K562 (cell line): ENCODE measurements around the gene RBPMS2. TPM values are rescaled to one million over a fixed set of nuclear protein-coding genes. Genes with fewer than 3 reads are reported as not detected.

Experiments used
- ATAC-seq: fragments of 200-7000 bp; cut with Tn5 transposase; 3 replicates; pipeline ENCODE4 v1.9.1; 2020; ENCODE audit warnings: moderate library complexity
- BruUV-seq: library from RNA; stranded (reverse); fragments of 400-500 nt; replicated peaks from 2 replicates; lab custom pipeline; 2021; lab: Mats Ljungman, UMichigan
- CTCF ChIA-PET: fragments of 300-600 bp; formaldehyde crosslinking; extraction: SDS; loops from one replicate; lab custom pipeline; 2021; ENCODE audit warnings: low intra/inter-chr PET ratio; lab: Yijun Ruan, JAX
- POLR2A ChIA-PET: fragments of 300-600, 350-650 bp; sonication (Branson Sonifier 250); formaldehyde crosslinking; extraction: SDS; loops from one replicate; lab custom pipeline; 2021; ENCODE audit warnings: antibody characterized with exemption, inconsistent platforms; lab: Yijun Ruan, JAX
- DNase-seq, 4 experiments: peaks; one replicate each; pipeline versions ENCODE4 v3.0.0 to v3.0.0-alpha.2; 2011 to 2018; ENCODE audit warnings: low spot score in 3 of 4, mixed read lengths in 3 of 4; ENCODE audit errors: extremely low read depth in 1 of 4
- FAIRE-seq: peaks from 2 replicates; lab custom pipeline; 2011; peaks lifted over from hg19 to GRCh38; lab: Jason Lieb, UNC
- H2AFZ ChIP-seq: 2 replicates; pipeline ENCODE4 v1.6.0; 2011; ENCODE audit warnings: low read depth, low read length, control low read depth, inconsistent platforms
- H3K27ac ChIP-seq: fragments of 200-600 bp; 3 replicates; pipeline ENCODE4 v1.8.0; 2011; ENCODE audit warnings: low read depth, mild to moderate bottlenecking, control low read depth, inconsistent platforms, low read length, moderate library complexity, mixed read lengths; ENCODE audit errors: extremely low read depth
- H3K27me3 ChIP-seq, 2 experiments: fragments of 300-600 bp in 1 of 2; 2 replicates in 1 of 2; 3 replicates in 1 of 2; pipeline versions ENCODE4 v1.6.0 to v1.8.0; 2011; ENCODE audit warnings: inconsistent platforms in 2 of 2, low read length in 2 of 2, mild to moderate bottlenecking in 1 of 2, mixed read lengths in 1 of 2, moderate library complexity in 1 of 2; ENCODE audit not compliant: control insufficient read depth in 2 of 2, insufficient read depth in 2 of 2
- H3K36me3 ChIP-seq: fragments of 300-600 bp; 3 replicates; pipeline ENCODE4 v1.8.0; 2011; ENCODE audit warnings: mild to moderate bottlenecking, low read length, inconsistent platforms; ENCODE audit not compliant: control insufficient read depth, insufficient read depth
- H3K4me1 ChIP-seq, 2 experiments: fragments of 200-600 bp in 1 of 2; replicated peaks in 1 of 2; 2 replicates in 1 of 2; 3 replicates in 1 of 2; pipeline versions ENCODE4 v1.5.1 to v1.8.0; 2011; ENCODE audit warnings: inconsistent platforms in 2 of 2, low read length in 2 of 2, mild to moderate bottlenecking in 1 of 2, mixed read lengths in 1 of 2, moderate library complexity in 1 of 2; ENCODE audit not compliant: control insufficient read depth in 2 of 2, insufficient read depth in 2 of 2
- H3K4me2 ChIP-seq: 2 replicates; pipeline ENCODE4 v1.6.1; 2011; ENCODE audit warnings: low read length, control low read depth, inconsistent platforms, mixed read lengths; ENCODE audit not compliant: insufficient read depth
- H3K4me3 ChIP-seq: fragments of 200-600 bp; sonication (generic), shearing (Covaris generic); 2 replicates; pipeline ENCODE4 v1.5.1; 2016; ENCODE audit warnings: control low read depth, inconsistent platforms
- H3K79me2 ChIP-seq: fragments of 200-600 bp; 3 replicates; pipeline ENCODE4 v1.8.0; 2011; ENCODE audit warnings: low read length, inconsistent platforms; ENCODE audit not compliant: control insufficient read depth, insufficient read depth
- H3K9ac ChIP-seq, 2 experiments: 2 replicates each; pipeline versions ENCODE4 v1.6.0 to v1.6.1; 2011; ENCODE audit warnings: low read depth in 2 of 2, low read length in 2 of 2, control low read depth in 1 of 2, inconsistent platforms in 1 of 2, mild to moderate bottlenecking in 1 of 2, mixed read lengths in 1 of 2; ENCODE audit not compliant: insufficient read depth in 1 of 2
- H3K9me1 ChIP-seq: one replicate; pipeline ENCODE4 v1.6.0; 2011; ENCODE audit warnings: inconsistent platforms, mild to moderate bottlenecking, low read length, moderate library complexity; ENCODE audit not compliant: control insufficient read depth, insufficient read depth
- H3K9me3 ChIP-seq: replicated peaks from 2 replicates; pipeline ENCODE4 v1.5.1; 2011; ENCODE audit warnings: low read depth, low read length, inconsistent platforms; ENCODE audit not compliant: control insufficient read depth, insufficient read depth
- H4K20me1 ChIP-seq: replicated peaks from 2 replicates; pipeline ENCODE4 v1.6.1; 2011; ENCODE audit warnings: low read length, inconsistent platforms, mixed read lengths; ENCODE audit not compliant: control insufficient read depth, insufficient read depth
- CBX5 ChIP-seq: IDR thresholded peaks from 2 replicates; pipeline ENCODE4 v1.6.1; 2014; ENCODE audit warnings: low read depth, borderline replicate concordance
- CCNT2 ChIP-seq: IDR thresholded peaks from 2 replicates; pipeline ENCODE4 v1.6.1; 2011; ENCODE audit warnings: borderline replicate concordance, low read depth, mild to moderate bottlenecking, moderate library complexity, mixed read lengths, low read length; ENCODE audit not compliant: insufficient read length; ENCODE audit errors: extremely low read depth
- EHMT2 ChIP-seq: fragments of 450-650 bp; IDR thresholded peaks from 2 replicates; pipeline ENCODE4 v1.6.1; 2018; ENCODE audit warnings: antibody characterized with exemption
- FOS ChIP-seq: IDR thresholded peaks from 3 replicates; pipeline ENCODE4 v1.6.1; 2011; ENCODE audit not compliant: insufficient read length; ENCODE audit errors: extremely low read depth
- HIVEP1 ChIP-seq: fragments of 250-450 bp; sonication (Bioruptor Pico); IDR thresholded peaks from 2 replicates; pipeline ENCODE4 v1.4.0; 2020; ENCODE audit warnings: mild to moderate bottlenecking
- NFIC ChIP-seq: fragments of 450-650 bp; IDR thresholded peaks from 2 replicates; pipeline ENCODE4 v1.6.1; 2017; ENCODE audit warnings: mild to moderate bottlenecking, inconsistent platforms
- PTBP1 ChIP-seq: fragments of 200-400 bp; formaldehyde crosslinking; IDR thresholded peaks from 2 replicates; pipeline ENCODE4 v1.6.1; 2017; ENCODE audit warnings: low read depth, low read length
- PTTG1 ChIP-seq: fragments of 450-650 bp; IDR thresholded peaks from 2 replicates; pipeline ENCODE4 v1.6.1; 2016; ENCODE audit warnings: low read depth, mild to moderate bottlenecking, missing genetic modification characterization, missing compliant biosample characterization
- TSC22D4 ChIP-seq: fragments of 450-650 bp; IDR thresholded peaks from 2 replicates; pipeline ENCODE4 v1.6.1; 2016; ENCODE audit warnings: missing genetic modification characterization, missing biosample characterization, control low read depth
- ZNF23 ChIP-seq: fragments of 250-450 bp; sonication (Bioruptor Pico); IDR thresholded peaks from 2 replicates; pipeline ENCODE4 v1.4.0; 2020; ENCODE audit warnings: mild to moderate bottlenecking
- ZNF41 ChIP-seq: fragments of 250-450 bp; sonication (Bioruptor Pico); conservative IDR thresholded peaks from 2 replicates; pipeline ENCODE4 v1.4.0; 2020; ENCODE audit warnings: mild to moderate bottlenecking
- ZNF551 ChIP-seq: fragments of 250-450 bp; sonication (Bioruptor Pico); IDR thresholded peaks from 2 replicates; pipeline ENCODE4 v1.5.0; 2021; ENCODE audit warnings: mild to moderate bottlenecking, moderate library complexity
- ZNF785 ChIP-seq: fragments of 250-450 bp; sonication (Bioruptor Pico); IDR thresholded peaks from 2 replicates; pipeline ENCODE4 v1.4.0; 2020; ENCODE audit warnings: mild to moderate bottlenecking
- WGBS: fragments of 100-300 bp; shearing (Covaris generic); methylation state at CpG from one replicate; pipeline ENCODE4 v1.1.6; 2016; ENCODE audit warnings: low coverage, mixed read lengths; ENCODE audit not compliant: insufficient coverage; ENCODE audit errors: missing lambda C conversion rate; 5-methylcytosine and 5-hydroxymethylcytosine counted together
- in situ Hi-C: fragments of 300-500 bp; cut with MboI; formaldehyde crosslinking; loops from 4 replicates; pipeline ENCODE4 v1.15.0; 2018; ENCODE audit warnings: inconsistent platforms, mixed read lengths
- intact Hi-C: fragments of 100-400 bp; cut with micrococcal nuclease; formaldehyde crosslinking; loops from 2 replicates; pipeline ENCODE4 v1.14.2; 2022
- polyA plus RNA-seq, 8 experiments: library from polyadenylated mRNA; depleted of rRNA in 4 of 8; stranded (reverse) in 5 of 8; unstranded in 3 of 8; fragments of >200 nt; fragmentation: Nextera tagmentation in 2 of 8; fragmentation: Illumina TruSeq in 1 of 8; extraction: Ambion mirVana in 2 of 8; extraction: Trizol in 1 of 8; gene quantifications; 2 replicates each; pipeline versions ENCODE4 v1.2.1 to v1.2.3, GENCODE V29; 2011 to 2014; ENCODE audit warnings: inconsistent platforms in 1 of 8, missing spikeins in 1 of 8
- total RNA-seq, 7 experiments: library from RNA; depleted of rRNA in 6 of 7; stranded (reverse); fragments of >200 nt in 6 of 7; fragmentation: Illumina TruSeq in 2 of 7; extraction: Trizol in 2 of 7; gene quantifications; 2 replicates each; pipeline versions ENCODE4 v1.2.1 to v1.2.3, GENCODE V29; 2011 to 2021; ENCODE audit warnings: low replicate concordance in 1 of 7
- TF ChIP-seq, protein P1 (sequence below): IDR thresholded peaks from 3 replicates; pipeline ENCODE4 v1.6.1; 2011; ENCODE audit warnings: borderline replicate concordance, mild to moderate bottlenecking; ENCODE audit not compliant: insufficient read length, insufficient read depth
- TF ChIP-seq, protein P2 (sequence below): fragments of 450-650 bp; IDR thresholded peaks from 2 replicates; pipeline ENCODE4 v1.6.1; 2016; ENCODE audit warnings: antibody characterized with exemption
- TF ChIP-seq, protein P3 (sequence below): sonication (generic); formaldehyde crosslinking; IDR thresholded peaks from 2 replicates; pipeline ENCODE4 v1.8.1; 2023; ENCODE audit warnings: missing genetic modification reagents, mild to moderate bottlenecking, borderline replicate concordance
- TF ChIP-seq, protein P4 (sequence below): fragments of 250-450 bp; sonication (Bioruptor Pico); IDR thresholded peaks from 2 replicates; pipeline ENCODE4 v1.9.0; 2021; ENCODE audit warnings: mild to moderate bottlenecking

Gene RBPMS2
- total and polyA plus RNA-seq, 9 of the 15 experiments (the other 6 are each of a cell fraction or from before 2014, with no cell fraction given), result 0.11 to 2.6 (median 0.37) TPM; not detected in 1

DNA sequence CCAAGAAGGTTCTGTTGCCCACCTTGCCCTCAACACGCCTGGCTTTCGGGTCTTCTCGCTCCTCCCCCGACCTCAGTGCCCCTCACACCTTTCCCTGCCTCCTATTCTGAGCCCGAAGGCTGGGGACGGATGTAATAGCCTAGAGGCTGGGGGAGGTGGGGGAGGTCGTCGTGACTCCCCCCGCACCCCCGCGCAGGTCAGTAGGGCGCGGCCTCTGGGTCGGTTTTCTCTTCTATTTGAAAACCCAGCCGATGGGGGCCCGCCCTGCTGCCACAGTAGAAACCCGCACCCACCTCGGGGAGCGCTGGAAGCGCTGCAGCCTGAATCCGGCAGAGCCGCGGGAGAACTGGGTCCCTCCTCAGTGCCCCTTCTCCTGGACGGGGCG lies 1.0 kb upstream of the RBPMS2 start:
- Histone ChIP-seq H3K4me1 (peaks cover 8 to 29% of the 10 kb centered on the region in 2 experiments), H3K9me1 (no peaks in the 10 kb centered on the region), H3K27ac (no peak overlapping the region; the same call in 2 of the 3 replicates), H3K9ac (no peak overlapping the region), H3K4me2 (no peak overlapping the region), H3K9me3 (no peaks in the 10 kb centered on the region), H3K27me3 (peaks cover 10 to 47% of the 10 kb centered on the region in 2 experiments; a peak in 4 of 5 replicates), H3K36me3 (no peaks in the 10 kb centered on the region), H2AFZ (no peak overlapping the region), H3K4me3 (no peak overlapping the region), H3K79me2 (no peaks in the 10 kb centered on the region), H4K20me1 (peaks cover 6% of the 10 kb centered on the region; the same call in 1 of the 2 replicates)
- intact Hi-C loops, result no loop called here
- CTCF ChIA-PET, result no interaction called here
- POLR2A ChIA-PET, result no interaction called here
- ATAC-seq, result no peak
- in situ Hi-C loops, result no loop called here
- no TSS peak for BruUV-seq
- DNase-seq, result no peak
- 37% methylated on average over 18 of the region's 25 CpGs for WGBS
- FAIRE-seq, result no peak
- no peak for TF ChIP-seq CCNT2
- TF ChIP-seq TSC22D4 (tag), result no peak
- TF ChIP-seq NFIC, result no peak
- no peak for TF ChIP-seq ZNF551
- no peak for TF ChIP-seq PTTG1 (tag)
- no peak for TF ChIP-seq HIVEP1
- no peak for TF ChIP-seq EHMT2
- TF ChIP-seq, protein P1, sequence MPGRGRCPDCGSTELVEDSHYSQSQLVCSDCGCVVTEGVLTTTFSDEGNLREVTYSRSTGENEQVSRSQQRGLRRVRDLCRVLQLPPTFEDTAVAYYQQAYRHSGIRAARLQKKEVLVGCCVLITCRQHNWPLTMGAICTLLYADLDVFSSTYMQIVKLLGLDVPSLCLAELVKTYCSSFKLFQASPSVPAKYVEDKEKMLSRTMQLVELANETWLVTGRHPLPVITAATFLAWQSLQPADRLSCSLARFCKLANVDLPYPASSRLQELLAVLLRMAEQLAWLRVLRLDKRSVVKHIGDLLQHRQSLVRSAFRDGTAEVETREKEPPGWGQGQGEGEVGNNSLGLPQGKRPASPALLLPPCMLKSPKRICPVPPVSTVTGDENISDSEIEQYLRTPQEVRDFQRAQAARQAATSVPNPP, result no peak
- TF ChIP-seq CBX5, result no peak
- TF ChIP-seq ZNF41 (CRISPR knock-in tag), result no peak
- TF ChIP-seq ZNF785 (CRISPR knock-in tag), result no peak
- TF ChIP-seq, protein P2, sequence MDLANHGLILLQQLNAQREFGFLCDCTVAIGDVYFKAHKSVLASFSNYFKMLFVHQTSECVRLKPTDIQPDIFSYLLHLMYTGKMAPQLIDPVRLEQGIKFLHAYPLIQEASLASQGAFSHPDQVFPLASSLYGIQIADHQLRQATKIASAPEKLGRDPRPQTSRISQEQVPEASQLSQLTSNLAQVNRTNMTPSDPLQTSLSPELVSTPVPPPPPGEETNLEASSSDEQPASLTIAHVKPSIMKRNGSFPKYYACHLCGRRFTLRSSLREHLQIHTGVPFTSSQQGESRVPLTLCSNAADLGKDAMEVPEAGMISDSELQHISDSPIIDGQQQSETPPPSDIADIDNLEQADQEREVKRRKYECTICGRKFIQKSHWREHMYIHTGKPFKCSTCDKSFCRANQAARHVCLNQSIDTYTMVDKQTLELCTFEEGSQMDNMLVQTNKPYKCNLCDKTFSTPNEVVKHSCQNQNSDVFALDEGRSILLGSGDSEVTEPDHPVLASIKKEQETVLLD, result no peak
- no peak for TF ChIP-seq ZNF23 (CRISPR knock-in tag)
- TF ChIP-seq, protein P3, sequence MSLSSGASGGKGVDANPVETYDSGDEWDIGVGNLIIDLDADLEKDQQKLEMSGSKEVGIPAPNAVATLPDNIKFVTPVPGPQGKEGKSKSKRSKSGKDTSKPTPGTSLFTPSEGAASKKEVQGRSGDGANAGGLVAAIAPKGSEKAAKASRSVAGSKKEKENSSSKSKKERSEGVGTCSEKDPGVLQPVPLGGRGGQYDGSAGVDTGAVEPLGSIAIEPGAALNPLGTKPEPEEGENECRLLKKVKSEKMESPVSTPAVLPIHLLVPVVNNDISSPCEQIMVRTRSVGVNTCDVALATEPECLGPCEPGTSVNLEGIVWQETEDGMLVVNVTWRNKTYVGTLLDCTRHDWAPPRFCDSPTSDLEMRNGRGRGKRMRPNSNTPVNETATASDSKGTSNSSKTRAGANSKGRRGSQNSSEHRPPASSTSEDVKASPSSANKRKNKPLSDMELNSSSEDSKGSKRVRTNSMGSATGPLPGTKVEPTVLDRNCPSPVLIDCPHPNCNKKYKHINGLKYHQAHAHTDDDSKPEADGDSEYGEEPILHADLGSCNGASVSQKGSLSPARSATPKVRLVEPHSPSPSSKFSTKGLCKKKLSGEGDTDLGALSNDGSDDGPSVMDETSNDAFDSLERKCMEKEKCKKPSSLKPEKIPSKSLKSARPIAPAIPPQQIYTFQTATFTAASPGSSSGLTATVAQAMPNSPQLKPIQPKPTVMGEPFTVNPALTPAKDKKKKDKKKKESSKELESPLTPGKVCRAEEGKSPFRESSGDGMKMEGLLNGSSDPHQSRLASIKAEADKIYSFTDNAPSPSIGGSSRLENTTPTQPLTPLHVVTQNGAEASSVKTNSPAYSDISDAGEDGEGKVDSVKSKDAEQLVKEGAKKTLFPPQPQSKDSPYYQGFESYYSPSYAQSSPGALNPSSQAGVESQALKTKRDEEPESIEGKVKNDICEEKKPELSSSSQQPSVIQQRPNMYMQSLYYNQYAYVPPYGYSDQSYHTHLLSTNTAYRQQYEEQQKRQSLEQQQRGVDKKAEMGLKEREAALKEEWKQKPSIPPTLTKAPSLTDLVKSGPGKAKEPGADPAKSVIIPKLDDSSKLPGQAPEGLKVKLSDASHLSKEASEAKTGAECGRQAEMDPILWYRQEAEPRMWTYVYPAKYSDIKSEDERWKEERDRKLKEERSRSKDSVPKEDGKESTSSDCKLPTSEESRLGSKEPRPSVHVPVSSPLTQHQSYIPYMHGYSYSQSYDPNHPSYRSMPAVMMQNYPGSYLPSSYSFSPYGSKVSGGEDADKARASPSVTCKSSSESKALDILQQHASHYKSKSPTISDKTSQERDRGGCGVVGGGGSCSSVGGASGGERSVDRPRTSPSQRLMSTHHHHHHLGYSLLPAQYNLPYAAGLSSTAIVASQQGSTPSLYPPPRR (CRISPR knock-in tag), result no peak
- no peak for TF ChIP-seq PTBP1
- TF ChIP-seq, protein P4, sequence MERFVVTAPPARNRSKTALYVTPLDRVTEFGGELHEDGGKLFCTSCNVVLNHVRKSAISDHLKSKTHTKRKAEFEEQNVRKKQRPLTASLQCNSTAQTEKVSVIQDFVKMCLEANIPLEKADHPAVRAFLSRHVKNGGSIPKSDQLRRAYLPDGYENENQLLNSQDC, result no peak
- no peak for TF ChIP-seq FOS
